HepG2 (cell line): ENCODE results near the gene SMOC1. TPM values are rescaled to one million over a fixed set of nuclear protein-coding genes. Genes with fewer than 3 reads are reported as not detected.
A peak's percentile ranks its signal among the peaks of the same experiment; 100 is the strongest.

ENCODE experiments used
- FOXJ3 ChIP-seq: sonication (generic); formaldehyde crosslinking; IDR thresholded peaks from 2 replicates; pipeline ENCODE4 v1.4.0; 2020; ENCODE audit warnings: missing genetic modification reagents, mild to moderate bottlenecking, borderline replicate concordance
- GABPB1 ChIP-seq: IDR thresholded peaks from 2 replicates; pipeline ENCODE4 v1.6.1; 2016; ENCODE audit warnings: mild to moderate bottlenecking, missing genetic modification reagents, moderate library complexity, missing compliant biosample characterization
- MAZ ChIP-seq, 2 experiments: sonication (generic) in 1 of 2; formaldehyde crosslinking in 1 of 2; IDR thresholded peaks; 2 replicates each; pipeline versions ENCODE4 v1.5.0 to v1.6.1; 2012 to 2020; ENCODE audit warnings: low read depth in 2 of 2, mild to moderate bottlenecking in 2 of 2, borderline replicate concordance in 1 of 2, improper control_type of control experiment in 1 of 2, low read length in 1 of 2, missing genetic modification reagents in 1 of 2, moderate library complexity in 1 of 2
- SCMH1 ChIP-seq: sonication (generic); formaldehyde crosslinking; IDR thresholded peaks from 2 replicates; pipeline ENCODE4 v1.9.0; 2021; ENCODE audit warnings: missing genetic modification reagents, mild to moderate bottlenecking, borderline replicate concordance
- SIX4 ChIP-seq: sonication (generic); formaldehyde crosslinking; IDR thresholded peaks from 2 replicates; pipeline ENCODE4 v1.4.0; 2020; ENCODE audit warnings: missing genetic modification reagents
- SOX13 ChIP-seq, 3 experiments: fragments of 450-650 bp in 1 of 3; sonication (generic) in 1 of 3; formaldehyde crosslinking in 1 of 3; IDR thresholded peaks in 2 of 3; conservative IDR thresholded peaks in 1 of 3; 2 replicates each; pipeline versions ENCODE4 v1.5.0 to v1.6.1; 2016 to 2020; ENCODE audit warnings: antibody characterized with exemption in 1 of 3, mild to moderate bottlenecking in 1 of 3, missing compliant biosample characterization in 1 of 3, missing genetic modification reagents in 1 of 3, moderate library complexity in 1 of 3
- ZMYM3 ChIP-seq: sonication (generic); formaldehyde crosslinking; IDR thresholded peaks from 2 replicates; pipeline ENCODE4 v1.5.1; 2020; ENCODE audit warnings: mild to moderate bottlenecking, missing genetic modification reagents
- ZNF317 ChIP-seq: sonication (generic); formaldehyde crosslinking; IDR thresholded peaks from 2 replicates; pipeline ENCODE4 v1.5.0; 2020; ENCODE audit warnings: mild to moderate bottlenecking, missing genetic modification reagents
- ZNF556 ChIP-seq: sonication (generic); formaldehyde crosslinking; IDR thresholded peaks from 2 replicates; pipeline ENCODE4 v1.4.0; 2020; ENCODE audit warnings: mild to moderate bottlenecking, missing genetic modification reagents, borderline replicate concordance
- ZNF557 ChIP-seq: sonication (generic); formaldehyde crosslinking; IDR thresholded peaks from 2 replicates; pipeline ENCODE4 v1.4.0; 2020; ENCODE audit warnings: missing genetic modification reagents
- ZNF713 ChIP-seq: sonication (generic); formaldehyde crosslinking; IDR thresholded peaks from 2 replicates; pipeline ENCODE4 v1.4.0; 2020; ENCODE audit warnings: mild to moderate bottlenecking, missing genetic modification reagents
- polyA plus RNA-seq, 8 experiments: library from polyadenylated mRNA; depleted of rRNA in 3 of 8; stranded (reverse) in 7 of 8; unstranded in 1 of 8; fragments of >200 nt; fragmentation: Illumina TruSeq in 4 of 8; extraction: Trizol in 4 of 8; gene quantifications; 2 replicates each; pipeline versions ENCODE4 v1.2.1 to v1.2.3, GENCODE V29; 2011 to 2016; ENCODE audit warnings: low read depth in 4 of 8, missing spikeins in 1 of 8, mixed read lengths in 1 of 8; ENCODE audit not compliant: insufficient read depth in 1 of 8
- total RNA-seq, 5 experiments: library from RNA; depleted of rRNA; stranded (reverse); fragments of >200 nt; fragmentation: Illumina TruSeq; extraction: Trizol; gene quantifications; 2 replicates each; pipeline ENCODE4 v1.2.3, GENCODE V29; 2016; ENCODE audit warnings: low read depth in 1 of 5
- TF ChIP-seq, protein P1 (sequence below): sonication (generic); formaldehyde crosslinking; IDR thresholded peaks from 2 replicates; pipeline ENCODE4 v1.9.0; 2022; ENCODE audit warnings: missing genetic modification reagents, mild to moderate bottlenecking, borderline replicate concordance
- TF ChIP-seq, protein P2 (sequence below): sonication (generic); formaldehyde crosslinking; IDR thresholded peaks from 2 replicates; pipeline ENCODE4 v1.4.0; 2020; ENCODE audit warnings: missing genetic modification reagents
- TF ChIP-seq, protein P3 (sequence below): sonication (generic); formaldehyde crosslinking; IDR thresholded peaks from 2 replicates; pipeline ENCODE4 v1.4.0; 2020; ENCODE audit warnings: missing genetic modification reagents
- TF ChIP-seq, protein P4 (sequence below): sonication (generic); formaldehyde crosslinking; IDR thresholded peaks from 2 replicates; pipeline ENCODE4 v1.4.0; 2020; ENCODE audit warnings: missing genetic modification reagents, borderline replicate concordance

Gene SMOC1
- total and polyA plus RNA-seq, 2 of the 13 experiments (the other 11 are each of a cell fraction or from before 2014, with no cell fraction given): 17.8 to 35.6 TPM

DNA sequence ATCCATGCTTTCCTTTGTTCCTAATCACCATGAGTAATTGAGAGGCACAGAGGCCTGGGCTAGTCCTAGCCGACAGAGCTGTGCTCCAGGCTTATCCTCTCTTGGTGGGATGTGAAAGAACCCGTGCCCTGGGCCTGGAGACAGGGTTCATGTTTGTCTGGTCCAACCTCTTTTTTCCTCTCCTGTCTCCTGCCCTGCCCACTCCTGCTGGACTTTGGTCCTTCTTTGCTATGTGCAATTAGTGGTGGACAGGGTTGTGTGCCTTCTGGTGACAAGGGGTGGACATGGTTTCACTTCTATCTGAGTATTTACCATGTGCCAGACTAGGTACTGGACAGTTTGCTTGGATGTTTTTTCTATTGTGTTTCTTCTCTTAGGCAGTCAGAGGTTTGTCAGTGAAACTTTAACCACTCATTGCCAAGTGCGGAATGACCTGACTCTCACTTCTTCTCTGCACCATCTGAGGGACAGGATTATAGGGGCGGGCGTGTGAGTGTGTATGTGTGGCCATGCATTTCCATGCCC, 126.1 kb downstream of the SMOC1 start (continued):
- TF ChIP-seq ZNF713 (CRISPR knock-in tag) (no peak), SIX4 (CRISPR knock-in tag) (peak; percentile 55; the same call in 1 of the 2 replicates), FOXJ3 (CRISPR knock-in tag) (peak; percentile 36; the same call in 1 of the 2 replicates), ZMYM3 (peak; percentile 72; the same call in 1 of the 2 replicates), GABPB1 (CRISPR knock-in tag) (peak; percentile 41; the same call in 1 of the 2 replicates), ZNF317 (CRISPR knock-in tag) (peak; percentile 63; the same call in 1 of the 2 replicates), MAZ (IDR thresholded peaks at IDR 0.05; ENCODE audit: borderline replicate concordance, low read depth, low read length) (no peak), MAZ (CRISPR knock-in tag; IDR thresholded peaks at IDR 0.05; ENCODE audit: low read depth) (peak; percentile 70; the same call in 1 of the 2 replicates), ZNF557 (CRISPR knock-in tag) (no peak), SOX13 (IDR thresholded peaks at IDR 0.05) (no peak), SOX13 (CRISPR knock-in tag; conservative IDR thresholded peaks at IDR 0.05 in 1 of 2, IDR thresholded peaks at IDR 0.05 in 1 of 2) (peak in 1 of 2 experiments; percentile 91; a peak in 2 of 4 replicates), SCMH1 (CRISPR knock-in tag) (no peak), ZNF556 (CRISPR knock-in tag) (peak; percentile 78)
- TF ChIP-seq, protein P1, sequence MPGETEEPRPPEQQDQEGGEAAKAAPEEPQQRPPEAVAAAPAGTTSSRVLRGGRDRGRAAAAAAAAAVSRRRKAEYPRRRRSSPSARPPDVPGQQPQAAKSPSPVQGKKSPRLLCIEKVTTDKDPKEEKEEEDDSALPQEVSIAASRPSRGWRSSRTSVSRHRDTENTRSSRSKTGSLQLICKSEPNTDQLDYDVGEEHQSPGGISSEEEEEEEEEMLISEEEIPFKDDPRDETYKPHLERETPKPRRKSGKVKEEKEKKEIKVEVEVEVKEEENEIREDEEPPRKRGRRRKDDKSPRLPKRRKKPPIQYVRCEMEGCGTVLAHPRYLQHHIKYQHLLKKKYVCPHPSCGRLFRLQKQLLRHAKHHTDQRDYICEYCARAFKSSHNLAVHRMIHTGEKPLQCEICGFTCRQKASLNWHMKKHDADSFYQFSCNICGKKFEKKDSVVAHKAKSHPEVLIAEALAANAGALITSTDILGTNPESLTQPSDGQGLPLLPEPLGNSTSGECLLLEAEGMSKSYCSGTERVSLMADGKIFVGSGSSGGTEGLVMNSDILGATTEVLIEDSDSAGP (CRISPR knock-in tag): no peak
- TF ChIP-seq, protein P2, sequence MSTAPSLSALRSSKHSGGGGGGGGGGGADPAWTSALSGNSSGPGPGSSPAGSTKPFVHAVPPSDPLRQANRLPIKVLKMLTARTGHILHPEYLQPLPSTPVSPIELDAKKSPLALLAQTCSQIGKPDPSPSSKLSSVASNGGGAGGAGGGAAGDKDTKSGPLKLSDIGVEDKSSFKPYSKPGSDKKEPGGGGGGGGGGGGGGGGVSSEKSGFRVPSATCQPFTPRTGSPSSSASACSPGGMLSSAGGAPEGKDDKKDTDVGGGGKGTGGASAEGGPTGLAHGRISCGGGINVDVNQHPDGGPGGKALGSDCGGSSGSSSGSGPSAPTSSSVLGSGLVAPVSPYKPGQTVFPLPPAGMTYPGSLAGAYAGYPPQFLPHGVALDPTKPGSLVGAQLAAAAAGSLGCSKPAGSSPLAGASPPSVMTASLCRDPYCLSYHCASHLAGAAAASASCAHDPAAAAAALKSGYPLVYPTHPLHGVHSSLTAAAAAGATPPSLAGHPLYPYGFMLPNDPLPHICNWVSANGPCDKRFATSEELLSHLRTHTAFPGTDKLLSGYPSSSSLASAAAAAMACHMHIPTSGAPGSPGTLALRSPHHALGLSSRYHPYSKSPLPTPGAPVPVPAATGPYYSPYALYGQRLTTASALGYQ (CRISPR knock-in tag): no peak
- TF ChIP-seq, protein P3, sequence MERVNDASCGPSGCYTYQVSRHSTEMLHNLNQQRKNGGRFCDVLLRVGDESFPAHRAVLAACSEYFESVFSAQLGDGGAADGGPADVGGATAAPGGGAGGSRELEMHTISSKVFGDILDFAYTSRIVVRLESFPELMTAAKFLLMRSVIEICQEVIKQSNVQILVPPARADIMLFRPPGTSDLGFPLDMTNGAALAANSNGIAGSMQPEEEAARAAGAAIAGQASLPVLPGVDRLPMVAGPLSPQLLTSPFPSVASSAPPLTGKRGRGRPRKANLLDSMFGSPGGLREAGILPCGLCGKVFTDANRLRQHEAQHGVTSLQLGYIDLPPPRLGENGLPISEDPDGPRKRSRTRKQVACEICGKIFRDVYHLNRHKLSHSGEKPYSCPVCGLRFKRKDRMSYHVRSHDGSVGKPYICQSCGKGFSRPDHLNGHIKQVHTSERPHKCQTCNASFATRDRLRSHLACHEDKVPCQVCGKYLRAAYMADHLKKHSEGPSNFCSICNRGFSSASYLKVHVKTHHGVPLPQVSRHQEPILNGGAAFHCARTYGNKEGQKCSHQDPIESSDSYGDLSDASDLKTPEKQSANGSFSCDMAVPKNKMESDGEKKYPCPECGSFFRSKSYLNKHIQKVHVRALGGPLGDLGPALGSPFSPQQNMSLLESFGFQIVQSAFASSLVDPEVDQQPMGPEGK (CRISPR knock-in tag): peak; percentile 74
- TF ChIP-seq, protein P4, sequence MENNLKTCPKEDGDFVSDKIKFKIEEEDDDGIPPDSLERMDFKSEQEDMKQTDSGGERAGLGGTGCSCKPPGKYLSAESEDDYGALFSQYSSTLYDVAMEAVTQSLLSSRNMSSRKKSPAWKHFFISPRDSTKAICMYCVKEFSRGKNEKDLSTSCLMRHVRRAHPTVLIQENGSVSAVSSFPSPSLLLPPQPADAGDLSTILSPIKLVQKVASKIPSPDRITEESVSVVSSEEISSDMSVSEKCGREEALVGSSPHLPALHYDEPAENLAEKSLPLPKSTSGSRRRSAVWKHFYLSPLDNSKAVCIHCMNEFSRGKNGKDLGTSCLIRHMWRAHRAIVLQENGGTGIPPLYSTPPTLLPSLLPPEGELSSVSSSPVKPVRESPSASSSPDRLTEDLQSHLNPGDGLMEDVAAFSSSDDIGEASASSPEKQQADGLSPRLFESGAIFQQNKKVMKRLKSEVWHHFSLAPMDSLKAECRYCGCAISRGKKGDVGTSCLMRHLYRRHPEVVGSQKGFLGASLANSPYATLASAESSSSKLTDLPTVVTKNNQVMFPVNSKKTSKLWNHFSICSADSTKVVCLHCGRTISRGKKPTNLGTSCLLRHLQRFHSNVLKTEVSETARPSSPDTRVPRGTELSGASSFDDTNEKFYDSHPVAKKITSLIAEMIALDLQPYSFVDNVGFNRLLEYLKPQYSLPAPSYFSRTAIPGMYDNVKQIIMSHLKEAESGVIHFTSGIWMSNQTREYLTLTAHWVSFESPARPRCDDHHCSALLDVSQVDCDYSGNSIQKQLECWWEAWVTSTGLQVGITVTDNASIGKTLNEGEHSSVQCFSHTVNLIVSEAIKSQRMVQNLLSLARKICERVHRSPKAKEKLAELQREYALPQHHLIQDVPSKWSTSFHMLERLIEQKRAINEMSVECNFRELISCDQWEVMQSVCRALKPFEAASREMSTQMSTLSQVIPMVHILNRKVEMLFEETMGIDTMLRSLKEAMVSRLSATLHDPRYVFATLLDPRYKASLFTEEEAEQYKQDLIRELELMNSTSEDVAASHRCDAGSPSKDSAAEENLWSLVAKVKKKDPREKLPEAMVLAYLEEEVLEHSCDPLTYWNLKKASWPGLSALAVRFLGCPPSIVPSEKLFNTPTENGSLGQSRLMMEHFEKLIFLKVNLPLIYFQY (CRISPR knock-in tag): peak; percentile 78; the same call in 1 of the 2 replicates
